Panc1 (cell line): ENCODE data around the gene NBDY. TPM values are rescaled to one million over a fixed set of nuclear protein-coding genes. Genes with fewer than 3 reads are reported as not detected.
A peak's percentile ranks its signal among the peaks of the same experiment; 100 is the strongest.

Experiments used
- ATAC-seq: fragments of 200-7000 bp; cut with Tn5 transposase; 2 replicates; pipeline ENCODE4 v1.9.1; 2020; ENCODE audit warnings: mild to moderate bottlenecking, moderate library complexity
- BruUV-seq: library from RNA; stranded (reverse); fragments of 400-500 nt; replicated peaks from 2 replicates; lab custom pipeline; 2021; lab: Mats Ljungman, UMichigan
- CTCF ChIA-PET: fragments of 300-600 bp; sonication (Branson Sonifier 250); formaldehyde crosslinking; loops from one replicate; lab custom pipeline; 2022; ENCODE audit warnings: antibody characterized with exemption; lab: Charles Lee
- POLR2A ChIA-PET: fragments of 300-600 bp; sonication (Branson Sonifier 250); formaldehyde crosslinking; loops from one replicate; lab custom pipeline; 2022; ENCODE audit warnings: antibody characterized with exemption; lab: Charles Lee
- DNase-seq: peaks from one replicate; pipeline ENCODE4 v3.0.0-alpha.2; 2010; ENCODE audit warnings: low read depth, low spot score
- H3K27ac ChIP-seq: 2 replicates; pipeline ENCODE4 v1.5.1; 2011; ENCODE audit warnings: mild to moderate bottlenecking, low read length, inconsistent platforms
- H3K27me3 ChIP-seq: fragments of 200-500 bp; sonication (Bioruptor generic); 2 replicates; pipeline ENCODE4 v1.6.0; 2014; ENCODE audit warnings: low read length, inconsistent platforms; ENCODE audit not compliant: control insufficient read depth, insufficient read depth
- H3K36me3 ChIP-seq: fragments of 200-500 bp; sonication (Bioruptor generic); 2 replicates; pipeline ENCODE4 v1.5.1; 2014; ENCODE audit warnings: inconsistent platforms, mild to moderate bottlenecking, low read length, moderate library complexity; ENCODE audit not compliant: control insufficient read depth, insufficient read depth
- H3K4me1 ChIP-seq: 2 replicates; pipeline ENCODE4 v1.5.1; 2011; ENCODE audit warnings: inconsistent platforms, mild to moderate bottlenecking, low read length, moderate library complexity; ENCODE audit not compliant: control insufficient read depth, insufficient read depth
- H3K4me3 ChIP-seq, 2 experiments: 2 replicates each; pipeline ENCODE4 v1.5.1; 2011 to 2012; ENCODE audit warnings: low read depth in 2 of 2, low read length in 2 of 2, mild to moderate bottlenecking in 2 of 2, inconsistent platforms in 1 of 2, moderate library complexity in 1 of 2
- H3K9me3 ChIP-seq: fragments of 200-500 bp; sonication (Bioruptor generic); 2 replicates; pipeline ENCODE4 v1.5.1; 2014; ENCODE audit warnings: low read depth, mild to moderate bottlenecking, inconsistent platforms, low read length, moderate library complexity; ENCODE audit not compliant: control insufficient read depth, insufficient read depth
- POLR2AphosphoS5 ChIP-seq: IDR thresholded peaks from 2 replicates; pipeline ENCODE4 v1.6.1; 2012; ENCODE audit warnings: mild to moderate bottlenecking, low read depth, low read length, moderate library complexity
- SIN3A ChIP-seq: IDR thresholded peaks from 2 replicates; pipeline ENCODE4 v1.6.1; 2012; ENCODE audit warnings: low read depth, mild to moderate bottlenecking, low read length, moderate library complexity, borderline replicate concordance; ENCODE audit not compliant: insufficient read depth
- TCF7L2 ChIP-seq: IDR thresholded peaks from 2 replicates; pipeline ENCODE4 v1.6.1; 2011; ENCODE audit warnings: mild to moderate bottlenecking, low read depth, low read length, inconsistent platforms
- in situ Hi-C: cut with HindIII; loops from 2 replicates; pipeline ENCODE4 v1.10.0; 2016; ENCODE audit warnings: low sequenced_read_pairs, low pct_unique_long_range_greater_than_20kb
- intact Hi-C: fragments of 100-400 bp; cut with micrococcal nuclease; formaldehyde crosslinking; loops from one replicate; pipeline ENCODE4 v1.10.0; 2022; ENCODE audit not compliant: unreplicated experiment
- total RNA-seq: library from RNA; stranded (reverse); gene quantifications from one replicate; pipeline ENCODE4 v1.2.1, GENCODE V29; 2021; ENCODE audit not compliant: unreplicated experiment
- TF ChIP-seq, protein P1 (sequence below): fragments of 450-650 bp; IDR thresholded peaks from 2 replicates; pipeline ENCODE4 v1.5.1; 2017; ENCODE audit warnings: mild to moderate bottlenecking
- TF ChIP-seq, protein P2 (sequence below), 2 experiments: IDR thresholded peaks; 2 replicates each; pipeline ENCODE4 v1.6.1; 2011 to 2012; ENCODE audit warnings: low read depth in 2 of 2, control low read depth in 1 of 2, low read length in 1 of 2, mild to moderate bottlenecking in 1 of 2, moderate library complexity in 1 of 2; ENCODE audit not compliant: insufficient read depth in 1 of 2

The NBDY gene
- total RNA-seq, 1 experiment from 2014 or later: 52.0 TPM

DNA sequence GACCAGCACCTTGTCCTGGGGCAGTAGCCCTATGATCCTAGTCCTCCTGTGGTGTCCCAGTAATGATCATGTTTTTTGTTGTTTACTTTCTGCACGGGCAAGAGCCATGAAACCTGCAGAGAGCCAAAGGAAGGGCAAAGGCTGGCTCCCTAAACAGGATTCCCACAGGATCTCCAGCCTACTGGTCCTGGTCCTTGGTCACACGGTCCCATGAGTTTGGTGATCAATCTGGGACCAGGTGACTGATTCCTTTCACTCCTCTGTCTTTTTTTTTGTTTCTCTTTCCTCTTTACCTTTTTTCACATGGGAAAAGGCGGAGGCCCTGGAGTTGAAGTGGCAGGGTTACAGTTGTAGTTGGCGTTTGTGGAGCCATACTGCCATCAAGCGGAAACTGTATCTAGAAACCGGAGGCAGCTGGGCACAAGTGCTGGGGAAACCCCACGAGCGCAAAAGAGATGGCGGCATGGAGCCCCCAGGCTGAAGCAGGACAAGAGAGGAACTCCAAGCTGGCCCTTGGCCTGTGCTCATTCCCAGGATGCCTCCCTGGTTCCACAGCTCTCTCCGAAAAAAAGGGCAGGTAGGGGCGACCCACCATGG, 34.6 kb downstream of the NBDY start:
- intact Hi-C loops (no loop called here), in situ Hi-C loops (no loop called here)
- no TSS peak for BruUV-seq
- no peaks in the 10 kb centered on the region for H3K9me3 ChIP-seq
- no peak overlapping the region for H3K27ac ChIP-seq
- no peaks in the 10 kb centered on the region for H3K27me3 ChIP-seq
- no peak for DNase-seq
- H3K36me3 ChIP-seq: no peaks in the 10 kb centered on the region
- no peaks in the 10 kb centered on the region for H3K4me1 ChIP-seq
- ChIA-PET POLR2A (no interaction called here), CTCF (no interaction called here)
- TF ChIP-seq TCF7L2 (no peak), POLR2AphosphoS5 (no peak), SIN3A (no peak)
- TF ChIP-seq, protein P1, sequence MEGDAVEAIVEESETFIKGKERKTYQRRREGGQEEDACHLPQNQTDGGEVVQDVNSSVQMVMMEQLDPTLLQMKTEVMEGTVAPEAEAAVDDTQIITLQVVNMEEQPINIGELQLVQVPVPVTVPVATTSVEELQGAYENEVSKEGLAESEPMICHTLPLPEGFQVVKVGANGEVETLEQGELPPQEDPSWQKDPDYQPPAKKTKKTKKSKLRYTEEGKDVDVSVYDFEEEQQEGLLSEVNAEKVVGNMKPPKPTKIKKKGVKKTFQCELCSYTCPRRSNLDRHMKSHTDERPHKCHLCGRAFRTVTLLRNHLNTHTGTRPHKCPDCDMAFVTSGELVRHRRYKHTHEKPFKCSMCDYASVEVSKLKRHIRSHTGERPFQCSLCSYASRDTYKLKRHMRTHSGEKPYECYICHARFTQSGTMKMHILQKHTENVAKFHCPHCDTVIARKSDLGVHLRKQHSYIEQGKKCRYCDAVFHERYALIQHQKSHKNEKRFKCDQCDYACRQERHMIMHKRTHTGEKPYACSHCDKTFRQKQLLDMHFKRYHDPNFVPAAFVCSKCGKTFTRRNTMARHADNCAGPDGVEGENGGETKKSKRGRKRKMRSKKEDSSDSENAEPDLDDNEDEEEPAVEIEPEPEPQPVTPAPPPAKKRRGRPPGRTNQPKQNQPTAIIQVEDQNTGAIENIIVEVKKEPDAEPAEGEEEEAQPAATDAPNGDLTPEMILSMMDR: no peak
- TF ChIP-seq, protein P2, sequence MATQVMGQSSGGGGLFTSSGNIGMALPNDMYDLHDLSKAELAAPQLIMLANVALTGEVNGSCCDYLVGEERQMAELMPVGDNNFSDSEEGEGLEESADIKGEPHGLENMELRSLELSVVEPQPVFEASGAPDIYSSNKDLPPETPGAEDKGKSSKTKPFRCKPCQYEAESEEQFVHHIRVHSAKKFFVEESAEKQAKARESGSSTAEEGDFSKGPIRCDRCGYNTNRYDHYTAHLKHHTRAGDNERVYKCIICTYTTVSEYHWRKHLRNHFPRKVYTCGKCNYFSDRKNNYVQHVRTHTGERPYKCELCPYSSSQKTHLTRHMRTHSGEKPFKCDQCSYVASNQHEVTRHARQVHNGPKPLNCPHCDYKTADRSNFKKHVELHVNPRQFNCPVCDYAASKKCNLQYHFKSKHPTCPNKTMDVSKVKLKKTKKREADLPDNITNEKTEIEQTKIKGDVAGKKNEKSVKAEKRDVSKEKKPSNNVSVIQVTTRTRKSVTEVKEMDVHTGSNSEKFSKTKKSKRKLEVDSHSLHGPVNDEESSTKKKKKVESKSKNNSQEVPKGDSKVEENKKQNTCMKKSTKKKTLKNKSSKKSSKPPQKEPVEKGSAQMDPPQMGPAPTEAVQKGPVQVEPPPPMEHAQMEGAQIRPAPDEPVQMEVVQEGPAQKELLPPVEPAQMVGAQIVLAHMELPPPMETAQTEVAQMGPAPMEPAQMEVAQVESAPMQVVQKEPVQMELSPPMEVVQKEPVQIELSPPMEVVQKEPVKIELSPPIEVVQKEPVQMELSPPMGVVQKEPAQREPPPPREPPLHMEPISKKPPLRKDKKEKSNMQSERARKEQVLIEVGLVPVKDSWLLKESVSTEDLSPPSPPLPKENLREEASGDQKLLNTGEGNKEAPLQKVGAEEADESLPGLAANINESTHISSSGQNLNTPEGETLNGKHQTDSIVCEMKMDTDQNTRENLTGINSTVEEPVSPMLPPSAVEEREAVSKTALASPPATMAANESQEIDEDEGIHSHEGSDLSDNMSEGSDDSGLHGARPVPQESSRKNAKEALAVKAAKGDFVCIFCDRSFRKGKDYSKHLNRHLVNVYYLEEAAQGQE (IDR thresholded peaks at IDR 0.05; ENCODE audit: insufficient read depth in 1 of 2, low read depth in 2 of 2, low read length in 1 of 2): no peak
- ATAC-seq: no peak
- peak overlapping the region in 1 of 2 experiments; percentile 12; a peak in 1 of 4 replicates for H3K4me3 ChIP-seq

DNA sequence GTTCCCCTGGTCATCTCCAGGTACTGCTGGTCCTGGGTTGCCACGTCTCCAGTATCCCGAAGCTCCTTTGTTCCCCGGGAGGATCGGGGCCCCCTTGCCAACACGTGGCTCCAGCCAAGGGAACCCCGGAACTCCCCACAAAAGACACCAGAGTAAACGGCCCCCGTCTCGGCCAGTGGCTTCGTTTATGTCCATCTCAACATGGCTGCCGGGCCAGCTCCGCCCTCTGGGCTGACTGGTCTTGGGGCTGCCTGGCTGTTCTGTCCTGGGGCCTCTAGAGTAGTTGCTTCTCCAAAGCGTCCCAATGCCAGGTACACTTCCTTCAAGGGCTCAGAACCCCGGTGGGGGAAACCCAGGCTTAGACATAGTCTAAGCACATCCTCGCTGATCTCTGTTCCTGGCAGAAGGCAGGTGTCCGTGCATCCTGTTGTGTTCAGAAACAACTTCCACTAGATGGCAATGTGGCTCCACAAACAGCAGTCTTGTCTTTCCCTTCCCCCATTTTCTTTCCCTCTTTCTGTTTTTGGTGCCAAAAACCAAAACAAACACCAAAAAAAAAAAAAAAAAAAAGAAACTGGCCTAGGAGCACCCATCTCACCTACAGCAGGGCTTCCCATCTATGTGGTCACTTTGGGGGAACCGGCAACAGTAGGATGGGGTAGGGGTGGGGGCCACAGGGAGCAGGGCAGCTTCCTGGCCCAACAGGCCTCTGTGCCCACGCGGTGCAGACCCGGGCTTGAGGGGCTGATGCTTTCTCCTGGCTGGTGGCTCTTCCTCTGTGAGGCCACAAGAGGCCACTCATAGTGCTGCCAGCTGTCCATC, 35.3 kb downstream of the NBDY start:
- intact Hi-C loops: no loop called here
- peak; percentile 45 for DNase-seq
- H3K4me3 ChIP-seq: peak overlapping the region in 1 of 2 experiments; percentile 12; a peak in 1 of 4 replicates
- TF ChIP-seq, protein P1: peak; percentile 68
- TF ChIP-seq, protein P2 (IDR thresholded peaks at IDR 0.05; ENCODE audit: insufficient read depth in 1 of 2, low read depth in 2 of 2, low read length in 1 of 2): no peak
- CTCF ChIA-PET: no interaction called here
- H3K9me3 ChIP-seq: no peaks in the 10 kb centered on the region
- H3K4me1 ChIP-seq: no peaks in the 10 kb centered on the region
- POLR2A ChIA-PET: no interaction called here
- no peak overlapping the region for H3K27ac ChIP-seq
- in situ Hi-C loops: no loop called here
- BruUV-seq: no TSS peak
- H3K27me3 ChIP-seq: no peaks in the 10 kb centered on the region
- H3K36me3 ChIP-seq: no peaks in the 10 kb centered on the region
- ATAC-seq: peak; percentile 91
